B cell (primary cell): ENCODE results near the gene CDKAL1. TPM values are rescaled to one million over a fixed set of nuclear protein-coding genes. Genes with fewer than 3 reads are reported as not detected.
"Not testable (repeated sequence)": the region's sequence is repeated elsewhere in the genome, so short reads cannot be mapped to it uniquely, and the experiment has no call there.

Source experiments
- ATAC-seq: fragments of 200-7000 bp; cut with Tn5 transposase; one replicate; pipeline ENCODE4 v1.10.0; 2021; ENCODE audit warnings: low read depth, mild to moderate bottlenecking, moderate number of reproducible peaks, moderate library complexity
- CTCF ChIA-PET: fragments of 350-600 bp; sonication (Branson Sonifier 250); formaldehyde crosslinking; loops from one replicate; lab custom pipeline; 2021; ENCODE audit warnings: antibody characterized with exemption, inconsistent platforms; lab: Charles Lee
- POLR2A ChIA-PET: fragments of 350-600 bp; sonication (Branson Sonifier 250); formaldehyde crosslinking; loops from one replicate; lab custom pipeline; 2021; ENCODE audit warnings: antibody characterized with exemption; lab: Charles Lee
- DNase-seq: peaks from one replicate; pipeline ENCODE4 v3.0.0; 2013
- H2AFZ ChIP-seq: 2 replicates; pipeline ENCODE4 v1.6.1; 2012; ENCODE audit warnings: mild to moderate bottlenecking, low read depth, low read length; ENCODE audit not compliant: insufficient read depth, poor library complexity, severe bottlenecking
- H3K27ac ChIP-seq, 2 donors: 1 replicate in 1 of 2; 2 replicates in 1 of 2; pipeline ENCODE4 v1.5.1; 2012 to 2013; ENCODE audit warnings: low read length in 2 of 2, mild to moderate bottlenecking in 2 of 2, moderate library complexity in 1 of 2
- H3K27me3 ChIP-seq, 4 experiments: fragments of 200-600 bp in 1 of 4; sonication (generic) in 1 of 4; replicated peaks in 1 of 4; 1 replicate in 2 of 4; 2 replicates in 2 of 4; pipeline versions ENCODE4 v1.6.1 to v1.7.0; 2013 to 2016; ENCODE audit warnings: low read length in 3 of 4, mild to moderate bottlenecking in 2 of 4, mixed read lengths in 1 of 4, moderate library complexity in 1 of 4; ENCODE audit not compliant: insufficient read depth in 4 of 4, control insufficient read depth in 3 of 4; ENCODE audit errors: control extremely low read depth in 1 of 4
- H3K36me3 ChIP-seq, 2 experiments: replicated peaks in 1 of 2; 1 replicate in 1 of 2; 2 replicates in 1 of 2; pipeline versions ENCODE4 v1.6.1 to v1.7.1; 2013; ENCODE audit warnings: low read length in 1 of 2; ENCODE audit not compliant: insufficient read depth in 2 of 2, control insufficient read depth in 1 of 2; ENCODE audit errors: control extremely low read depth in 1 of 2, extremely low read depth in 1 of 2
- H3K4me1 ChIP-seq, 2 donors: fragments of 200-600 bp in 1 of 2; sonication (generic) in 1 of 2; 1 replicate in 1 of 2; 2 replicates in 1 of 2; pipeline versions ENCODE4 v1.5.1 to v1.6.1; 2013 to 2017; ENCODE audit warnings: low read length in 2 of 2; ENCODE audit not compliant: control insufficient read depth in 2 of 2, insufficient read depth in 2 of 2
- H3K4me2 ChIP-seq: replicated peaks from 2 replicates; pipeline ENCODE3; 2012; ENCODE audit warnings: mild to moderate bottlenecking, low read depth, low read length; ENCODE audit not compliant: poor library complexity, severe bottlenecking
- H3K4me3 ChIP-seq, 5 experiments: fragments of 200-600 bp in 1 of 5; sonication (generic) in 1 of 5; 1 replicate in 3 of 5; 2 replicates in 2 of 5; pipeline versions ENCODE4 v1.5.1 to v1.7.0; 2011 to 2016; ENCODE audit warnings: low read length in 4 of 5, mild to moderate bottlenecking in 4 of 5, low read depth in 2 of 5, control low read depth in 1 of 5, moderate library complexity in 1 of 5; ENCODE audit not compliant: insufficient read depth in 1 of 5; ENCODE audit errors: control extremely low read depth in 1 of 5, extremely low read depth in 1 of 5
- H3K79me2 ChIP-seq: fragments of 200-600 bp; sonication (generic); one replicate; pipeline ENCODE4 v1.6.0; 2016; ENCODE audit warnings: low read length; ENCODE audit not compliant: control insufficient read depth, insufficient read depth
- H3K9ac ChIP-seq: fragments of 200-600 bp; sonication (generic); 2 replicates; pipeline ENCODE4 v1.6.1; 2017; ENCODE audit warnings: mild to moderate bottlenecking, low read length, moderate library complexity
- H3K9me3 ChIP-seq, 3 donors: one replicate each; pipeline versions ENCODE4 v1.6.1 to v1.7.1; 2013; ENCODE audit warnings: low read length in 2 of 3; ENCODE audit not compliant: control insufficient read depth in 2 of 3, insufficient read depth in 1 of 3; ENCODE audit errors: control extremely low read depth in 1 of 3
- H4K20me1 ChIP-seq: 2 replicates; pipeline ENCODE4 v1.6.0; 2012; ENCODE audit warnings: mild to moderate bottlenecking, low read length; ENCODE audit not compliant: insufficient read depth, control insufficient read depth, poor library complexity, severe bottlenecking
- H3K27ac Mint-ChIP-seq: one replicate; pipeline ENCODE4 v1.8.0; 2021; ENCODE audit warnings: mixed read lengths
- H3K27me3 Mint-ChIP-seq: one replicate; pipeline ENCODE4 v1.8.0; 2021; ENCODE audit warnings: mixed read lengths
- H3K4me1 Mint-ChIP-seq: one replicate; pipeline ENCODE4 v1.8.0; 2021; ENCODE audit warnings: mixed read lengths
- H3K4me3 Mint-ChIP-seq: one replicate; pipeline ENCODE4 v1.8.0; 2021; ENCODE audit warnings: mixed read lengths
- H3K9me3 Mint-ChIP-seq: one replicate; pipeline ENCODE4 v1.8.0; 2022; ENCODE audit warnings: mixed read lengths; ENCODE audit not compliant: insufficient read depth
- EZH2 ChIP-seq: IDR thresholded peaks from 2 replicates; pipeline ENCODE4 v1.6.1; 2012; ENCODE audit warnings: borderline replicate concordance, low read depth, mild to moderate bottlenecking, moderate library complexity, low read length; ENCODE audit not compliant: insufficient read depth, poor library complexity, severe bottlenecking
- WGBS: methylation state at CpG from one replicate; pipeline ENCODE4 v1.1.5; 2013; ENCODE audit warnings: missing lambda C conversion rate; ENCODE audit not compliant: insufficient coverage; 5-methylcytosine and 5-hydroxymethylcytosine counted together
- intact Hi-C: fragments of 100-400 bp; cut with micrococcal nuclease; formaldehyde crosslinking; loops from one replicate; pipeline ENCODE4 v1.10.0; 2022
- polyA plus RNA-seq: library from polyadenylated mRNA; depleted of rRNA; stranded (reverse); fragments of >200 nt; gene quantifications from 2 replicates; pipeline ENCODE4 v1.2.3, GENCODE V29; 2012
- total RNA-seq, 2 donors: library from RNA; stranded (reverse); fragments of 120-200 nt in 1 of 2; gene quantifications; 1 replicate in 1 of 2; 2 replicates in 1 of 2; pipeline versions ENCODE4 v1.2.3 to v1.2.4, GENCODE V29; 2013 to 2022
- TF ChIP-seq, protein P1 (sequence below): fragments of 200-600 bp; IDR thresholded peaks from one replicate; pipeline ENCODE4 v1.8.0; 2022; ENCODE audit warnings: antibody characterized with exemption, mild to moderate bottlenecking

CDKAL1 gene
- total and polyA plus RNA-seq, 2 donors (not counting 1 experiment from before 2014, with no cell fraction given) = 6.1 to 33.3 TPM

DNA sequence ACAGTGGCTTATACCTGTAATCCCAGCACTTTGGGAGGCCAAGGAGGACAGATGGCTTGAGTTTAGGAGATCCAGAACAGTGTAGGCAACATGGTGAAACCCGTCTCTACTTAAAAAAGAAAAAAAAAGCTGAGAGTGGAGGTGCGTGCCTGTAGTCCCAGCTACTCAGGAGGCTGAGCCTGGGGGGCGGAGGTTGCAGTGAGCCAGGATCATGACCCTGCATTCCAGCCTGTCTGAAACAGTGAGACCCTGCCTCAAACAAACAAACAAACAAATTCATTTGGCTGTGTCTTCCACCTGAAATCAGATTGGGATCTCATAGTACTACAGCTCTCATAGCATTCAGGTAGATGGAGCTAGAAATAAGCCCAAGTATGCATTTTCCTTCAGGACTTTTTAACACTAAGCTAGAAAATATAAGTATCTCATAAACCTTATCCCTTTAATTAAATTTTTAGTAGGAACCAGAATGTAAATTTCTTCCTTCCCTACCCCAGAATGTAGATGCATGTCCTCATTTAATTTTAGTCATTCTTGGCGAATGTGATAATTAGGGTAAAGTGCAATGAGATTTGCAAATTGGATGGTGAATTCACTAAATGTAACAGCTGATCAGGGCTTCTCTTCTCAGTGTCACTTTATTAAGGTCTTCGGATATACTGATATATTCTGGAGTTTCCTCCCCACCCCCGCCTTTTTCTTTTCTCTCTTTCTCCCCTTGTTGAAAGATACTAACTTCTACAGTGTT, 190.4 kb downstream of the CDKAL1 start:
- intact Hi-C loops = no loop called here

DNA sequence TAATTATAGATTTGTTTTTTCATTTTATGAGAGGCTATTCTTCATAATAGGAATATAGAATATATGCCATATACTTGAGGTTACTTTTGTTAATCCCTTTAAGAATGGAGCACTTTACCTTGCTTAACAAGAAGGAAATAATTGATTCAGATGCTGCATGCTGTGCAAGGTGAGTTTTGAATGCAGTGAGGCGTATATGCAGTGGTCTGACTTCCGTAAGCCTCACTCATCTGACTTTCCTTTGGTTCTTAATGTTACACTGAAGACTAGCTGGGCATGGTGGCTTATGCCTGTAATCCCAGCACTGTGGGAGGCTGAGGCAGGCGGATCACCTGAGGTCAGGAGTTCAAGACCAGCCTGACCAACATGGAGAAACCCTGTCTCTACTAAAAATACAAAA, 191.0 kb downstream of the CDKAL1 start:
- H3K79me2 ChIP-seq, H3K36me3 ChIP-seq, H3K27ac Mint-ChIP-seq, H3K27me3 Mint-ChIP-seq, intact Hi-C loops, H3K27ac ChIP-seq, CTCF ChIA-PET, H3K9me3 ChIP-seq, H3K4me3 ChIP-seq, DNase-seq, H3K27me3 ChIP-seq, H3K9me3 Mint-ChIP-seq, H4K20me1 ChIP-seq, ATAC-seq, H3K4me2 ChIP-seq, H3K9ac ChIP-seq, POLR2A ChIA-PET, H3K4me1 ChIP-seq, H3K4me3 Mint-ChIP-seq, H2AFZ ChIP-seq: not testable (repeated sequence)
- H3K4me1 Mint-ChIP-seq = peaks cover 12% of the 10 kb centered on the region
- no CpG with 5 or more reads among the region's 3 CpGs for WGBS

More for the DNA sequence above, 190.4 kb downstream of the CDKAL1 start:
- Mint-ChIP-seq H3K9me3 (no peaks in the 10 kb centered on the region), H3K4me1 (peaks cover 14% of the 10 kb centered on the region), H3K4me3 (no peak overlapping the region), H3K27ac (no peak overlapping the region), H3K27me3 (no peaks in the 10 kb centered on the region)
- CTCF ChIA-PET = no interaction called here
- Histone ChIP-seq H3K4me1 (no peaks in the 10 kb centered on the region), H3K27ac (no peak overlapping the region), H3K4me2 (no peak overlapping the region), H3K9ac (no peak overlapping the region), H4K20me1 (no peaks in the 10 kb centered on the region), H3K36me3 (peaks cover 0 to 1% of the 10 kb centered on the region in 2 experiments), H3K4me3 (no peak overlapping the region), H2AFZ (no peak overlapping the region), H3K27me3 (no peaks in the 10 kb centered on the region), H3K9me3 (no peaks in the 10 kb centered on the region), H3K79me2 (peaks cover 9% of the 10 kb centered on the region)
- TF ChIP-seq, protein P1, sequence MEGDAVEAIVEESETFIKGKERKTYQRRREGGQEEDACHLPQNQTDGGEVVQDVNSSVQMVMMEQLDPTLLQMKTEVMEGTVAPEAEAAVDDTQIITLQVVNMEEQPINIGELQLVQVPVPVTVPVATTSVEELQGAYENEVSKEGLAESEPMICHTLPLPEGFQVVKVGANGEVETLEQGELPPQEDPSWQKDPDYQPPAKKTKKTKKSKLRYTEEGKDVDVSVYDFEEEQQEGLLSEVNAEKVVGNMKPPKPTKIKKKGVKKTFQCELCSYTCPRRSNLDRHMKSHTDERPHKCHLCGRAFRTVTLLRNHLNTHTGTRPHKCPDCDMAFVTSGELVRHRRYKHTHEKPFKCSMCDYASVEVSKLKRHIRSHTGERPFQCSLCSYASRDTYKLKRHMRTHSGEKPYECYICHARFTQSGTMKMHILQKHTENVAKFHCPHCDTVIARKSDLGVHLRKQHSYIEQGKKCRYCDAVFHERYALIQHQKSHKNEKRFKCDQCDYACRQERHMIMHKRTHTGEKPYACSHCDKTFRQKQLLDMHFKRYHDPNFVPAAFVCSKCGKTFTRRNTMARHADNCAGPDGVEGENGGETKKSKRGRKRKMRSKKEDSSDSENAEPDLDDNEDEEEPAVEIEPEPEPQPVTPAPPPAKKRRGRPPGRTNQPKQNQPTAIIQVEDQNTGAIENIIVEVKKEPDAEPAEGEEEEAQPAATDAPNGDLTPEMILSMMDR = no peak
- TF ChIP-seq EZH2 = no peak
- 100% methylated on average over 2 of the region's 6 CpGs for WGBS
- no peak for DNase-seq
- no peak for ATAC-seq
- POLR2A ChIA-PET = no interaction called here
